ENCODE measurements around the gene EPS8.

- TF ChIP-seq, protein P1, sequence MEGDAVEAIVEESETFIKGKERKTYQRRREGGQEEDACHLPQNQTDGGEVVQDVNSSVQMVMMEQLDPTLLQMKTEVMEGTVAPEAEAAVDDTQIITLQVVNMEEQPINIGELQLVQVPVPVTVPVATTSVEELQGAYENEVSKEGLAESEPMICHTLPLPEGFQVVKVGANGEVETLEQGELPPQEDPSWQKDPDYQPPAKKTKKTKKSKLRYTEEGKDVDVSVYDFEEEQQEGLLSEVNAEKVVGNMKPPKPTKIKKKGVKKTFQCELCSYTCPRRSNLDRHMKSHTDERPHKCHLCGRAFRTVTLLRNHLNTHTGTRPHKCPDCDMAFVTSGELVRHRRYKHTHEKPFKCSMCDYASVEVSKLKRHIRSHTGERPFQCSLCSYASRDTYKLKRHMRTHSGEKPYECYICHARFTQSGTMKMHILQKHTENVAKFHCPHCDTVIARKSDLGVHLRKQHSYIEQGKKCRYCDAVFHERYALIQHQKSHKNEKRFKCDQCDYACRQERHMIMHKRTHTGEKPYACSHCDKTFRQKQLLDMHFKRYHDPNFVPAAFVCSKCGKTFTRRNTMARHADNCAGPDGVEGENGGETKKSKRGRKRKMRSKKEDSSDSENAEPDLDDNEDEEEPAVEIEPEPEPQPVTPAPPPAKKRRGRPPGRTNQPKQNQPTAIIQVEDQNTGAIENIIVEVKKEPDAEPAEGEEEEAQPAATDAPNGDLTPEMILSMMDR (IDR thresholded peaks at IDR 0.05) = no peak
- no peak for TF ChIP-seq REST (IDR thresholded peaks at IDR 0.05; ENCODE audit: insufficient read depth in 1 of 2, low read depth in 2 of 2, low read length in 1 of 2)
- TF ChIP-seq POLR2AphosphoS5 (IDR thresholded peaks at IDR 0.05; ENCODE audit: low read depth, low read length) = no peak
- no peak for TF ChIP-seq TCF7L2 (IDR thresholded peaks at IDR 0.05; ENCODE audit: low read depth, low read length)
These were observed 83.0 kb downstream of the EPS8 start for GRCh38 chr12:15706010-15706676.
